Measurements from ENCODE around the gene FBRS.

Gene FBRS

DNA sequence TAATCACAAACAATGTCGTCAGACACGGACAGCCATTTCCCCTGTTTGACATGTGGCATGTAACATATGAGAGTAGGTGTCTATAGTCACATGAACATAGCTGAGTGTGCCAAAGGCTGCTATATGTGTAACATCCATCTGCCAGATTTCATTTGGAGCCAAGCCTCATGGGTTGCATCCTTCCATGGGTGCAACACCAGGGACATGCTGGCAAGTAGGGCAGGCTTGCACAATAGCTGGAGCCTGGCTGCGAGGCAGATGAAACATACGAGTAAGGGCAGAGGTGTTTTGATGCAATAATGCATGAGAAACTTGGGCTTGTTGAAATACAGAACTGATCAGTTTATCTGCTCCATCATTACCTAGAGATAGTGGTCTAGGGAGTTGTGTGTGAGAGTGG is 39.0 kb upstream of the FBRS start:
- no peaks in the 10 kb centered on the region for H3K9me3 ChIP-seq (ENCODE audit: control insufficient read depth, low read length)
- no peaks in the 10 kb centered on the region for H3K4me1 ChIP-seq
- no peak overlapping the region for H3K27ac ChIP-seq
- no peak overlapping the region for H2AFZ ChIP-seq
- H3K27me3 ChIP-seq (ENCODE audit: control insufficient read depth, insufficient read depth, low read length), result no peaks in the 10 kb centered on the region
- H3K79me2 ChIP-seq, result no peaks in the 10 kb centered on the region
- no peak overlapping the region for H3K4me3 ChIP-seq (ENCODE audit: low read depth, low read length)
- no peaks in the 10 kb centered on the region for H3K36me3 ChIP-seq (ENCODE audit: control insufficient read depth, insufficient read depth, low read length)
- H3K9ac ChIP-seq, result no peak overlapping the region
- no peak overlapping the region for H3K4me2 ChIP-seq (ENCODE audit: low read length)
- TF ChIP-seq, protein P1, sequence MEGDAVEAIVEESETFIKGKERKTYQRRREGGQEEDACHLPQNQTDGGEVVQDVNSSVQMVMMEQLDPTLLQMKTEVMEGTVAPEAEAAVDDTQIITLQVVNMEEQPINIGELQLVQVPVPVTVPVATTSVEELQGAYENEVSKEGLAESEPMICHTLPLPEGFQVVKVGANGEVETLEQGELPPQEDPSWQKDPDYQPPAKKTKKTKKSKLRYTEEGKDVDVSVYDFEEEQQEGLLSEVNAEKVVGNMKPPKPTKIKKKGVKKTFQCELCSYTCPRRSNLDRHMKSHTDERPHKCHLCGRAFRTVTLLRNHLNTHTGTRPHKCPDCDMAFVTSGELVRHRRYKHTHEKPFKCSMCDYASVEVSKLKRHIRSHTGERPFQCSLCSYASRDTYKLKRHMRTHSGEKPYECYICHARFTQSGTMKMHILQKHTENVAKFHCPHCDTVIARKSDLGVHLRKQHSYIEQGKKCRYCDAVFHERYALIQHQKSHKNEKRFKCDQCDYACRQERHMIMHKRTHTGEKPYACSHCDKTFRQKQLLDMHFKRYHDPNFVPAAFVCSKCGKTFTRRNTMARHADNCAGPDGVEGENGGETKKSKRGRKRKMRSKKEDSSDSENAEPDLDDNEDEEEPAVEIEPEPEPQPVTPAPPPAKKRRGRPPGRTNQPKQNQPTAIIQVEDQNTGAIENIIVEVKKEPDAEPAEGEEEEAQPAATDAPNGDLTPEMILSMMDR (IDR thresholded peaks at IDR 0.05), result no peak

DNA sequence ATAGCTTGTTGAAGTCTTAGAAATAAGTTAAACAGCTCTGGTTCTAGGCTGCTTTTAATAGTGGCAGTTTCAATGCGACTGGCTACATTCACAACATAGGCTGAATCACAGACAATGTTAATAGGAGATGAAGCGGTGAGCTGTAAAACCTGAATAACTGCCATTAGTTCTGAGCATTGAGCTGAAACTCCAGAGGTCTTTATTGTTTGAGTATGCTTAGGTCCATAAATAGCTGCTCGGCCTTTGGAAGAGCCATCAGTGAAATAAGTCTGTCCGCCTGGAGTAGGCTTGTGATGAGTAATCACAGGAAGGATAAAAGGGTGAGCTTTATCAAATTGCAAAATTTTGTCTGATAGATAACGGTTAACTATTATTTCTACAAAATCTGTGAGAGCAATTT is 38.6 kb upstream of the FBRS start:
- H3K9ac ChIP-seq, result no peak overlapping the region
- no peak overlapping the region for H3K27ac ChIP-seq
- no peaks in the 10 kb centered on the region for H3K27me3 ChIP-seq (ENCODE audit: control insufficient read depth, insufficient read depth, low read length)
- no peaks in the 10 kb centered on the region for H3K79me2 ChIP-seq
- no peaks in the 10 kb centered on the region for H3K4me1 ChIP-seq
- no peaks in the 10 kb centered on the region for H3K36me3 ChIP-seq (ENCODE audit: control insufficient read depth, insufficient read depth, low read length)
- no peak overlapping the region for H3K4me2 ChIP-seq (ENCODE audit: low read length)
- H3K4me3 ChIP-seq (ENCODE audit: low read depth, low read length), result no peak overlapping the region
- no peak overlapping the region for H2AFZ ChIP-seq
- H3K9me3 ChIP-seq (ENCODE audit: control insufficient read depth, low read length), result no peaks in the 10 kb centered on the region
- TF ChIP-seq, protein P1 (IDR thresholded peaks at IDR 0.05), result no peak

DNA sequence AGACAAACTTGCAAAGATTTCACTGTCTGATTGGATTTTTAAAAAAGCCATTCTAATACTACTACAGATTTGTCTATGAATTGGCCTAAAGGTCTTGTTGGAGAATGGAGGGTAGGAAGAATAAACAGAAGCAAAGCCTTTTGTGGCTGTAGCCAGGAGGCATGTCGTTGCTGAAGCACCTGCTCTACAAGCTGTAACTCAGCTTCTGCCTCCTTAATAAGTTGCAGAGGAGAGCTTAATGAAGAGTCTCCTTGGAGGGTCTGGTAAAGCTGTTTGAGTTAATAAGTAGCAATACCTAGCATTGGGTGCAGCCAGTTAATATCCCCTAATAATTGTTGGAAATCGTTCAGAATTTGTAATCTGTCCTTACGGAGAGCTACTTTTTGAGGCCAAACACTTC is 38.1 kb upstream of the FBRS start:
- no peaks in the 10 kb centered on the region for H3K36me3 ChIP-seq (ENCODE audit: control insufficient read depth, insufficient read depth, low read length)
- TF ChIP-seq, protein P1 (IDR thresholded peaks at IDR 0.05), result no peak
- no peak overlapping the region for H3K27ac ChIP-seq
- H3K9ac ChIP-seq, result no peak overlapping the region
- H2AFZ ChIP-seq, result no peak overlapping the region
- no peak overlapping the region for H3K4me2 ChIP-seq (ENCODE audit: low read length)
- no peaks in the 10 kb centered on the region for H3K9me3 ChIP-seq (ENCODE audit: control insufficient read depth, low read length)
- H3K27me3 ChIP-seq (ENCODE audit: control insufficient read depth, insufficient read depth, low read length), result no peaks in the 10 kb centered on the region
- H3K79me2 ChIP-seq, result no peaks in the 10 kb centered on the region
- H3K4me1 ChIP-seq, result no peaks in the 10 kb centered on the region
- H3K4me3 ChIP-seq (ENCODE audit: low read depth, low read length), result no peak overlapping the region

DNA sequence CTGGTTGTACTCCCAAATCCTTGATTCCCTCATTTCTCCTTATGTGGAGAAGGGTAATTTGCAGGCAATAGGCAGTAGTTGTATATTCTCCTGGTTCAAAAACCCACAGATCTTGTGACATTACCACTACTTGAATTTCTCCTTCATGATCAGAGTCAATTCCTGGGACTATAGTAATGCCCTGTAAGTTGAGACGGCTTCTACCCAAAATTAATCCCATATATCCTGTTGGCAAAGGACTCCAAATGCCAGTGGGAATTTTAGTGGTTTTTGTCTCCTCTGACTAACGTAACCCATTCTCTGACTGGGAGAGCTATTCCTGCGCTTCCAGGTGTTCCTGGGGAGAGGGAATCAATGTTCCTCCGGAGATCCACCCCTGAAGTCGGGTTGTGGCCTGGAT is 36.5 kb upstream of the FBRS start:
- Histone ChIP-seq H3K9ac (no peak overlapping the region), H3K79me2 (no peaks in the 10 kb centered on the region), H3K4me1 (no peaks in the 10 kb centered on the region), H2AFZ (no peak overlapping the region), H3K4me2 (ENCODE audit: low read length) (no peak overlapping the region), H3K27me3 (ENCODE audit: control insufficient read depth, insufficient read depth, low read length) (no peaks in the 10 kb centered on the region), H3K27ac (no peak overlapping the region), H3K9me3 (ENCODE audit: control insufficient read depth, low read length) (no peaks in the 10 kb centered on the region), H3K4me3 (ENCODE audit: low read depth, low read length) (no peak overlapping the region), H3K36me3 (ENCODE audit: control insufficient read depth, insufficient read depth, low read length) (no peaks in the 10 kb centered on the region)
- TF ChIP-seq, protein P1 (IDR thresholded peaks at IDR 0.05), result no peak

DNA sequence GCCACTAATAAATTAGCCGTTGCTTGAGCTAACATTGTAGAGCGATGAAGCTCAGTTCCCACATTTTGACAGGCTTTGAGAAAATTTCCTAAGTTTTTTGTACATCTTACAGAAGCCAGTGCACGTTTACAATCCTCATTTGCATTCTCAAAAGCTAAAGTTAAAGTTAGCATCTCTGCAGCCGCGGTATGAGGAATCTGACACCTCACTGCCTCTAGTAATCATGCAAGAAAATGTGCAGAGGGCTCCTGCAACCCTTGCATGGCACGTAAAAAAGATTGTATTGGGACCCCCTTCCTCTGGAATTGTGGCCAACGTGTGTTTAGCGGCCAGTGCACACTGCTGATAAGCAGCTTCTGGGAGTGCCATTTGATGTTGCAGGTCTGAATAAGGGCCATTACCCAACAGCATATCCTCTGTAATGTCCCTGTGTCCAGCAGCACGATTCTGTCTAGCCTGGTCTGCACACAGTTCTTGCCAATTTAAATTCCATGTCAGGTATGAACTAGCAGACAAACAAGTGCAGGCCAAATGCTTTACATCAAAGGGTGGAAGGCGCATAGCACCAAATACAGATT is 35.7 kb upstream of the FBRS start:
- TF ChIP-seq, protein P1 (IDR thresholded peaks at IDR 0.05), result no peak
- H3K4me3 ChIP-seq (ENCODE audit: low read depth, low read length), result no peak overlapping the region
- no peaks in the 10 kb centered on the region for H3K27me3 ChIP-seq (ENCODE audit: control insufficient read depth, insufficient read depth, low read length)
- H2AFZ ChIP-seq, result no peak overlapping the region
- H3K36me3 ChIP-seq (ENCODE audit: control insufficient read depth, insufficient read depth, low read length), result no peaks in the 10 kb centered on the region
- no peaks in the 10 kb centered on the region for H3K4me1 ChIP-seq
- no peaks in the 10 kb centered on the region for H3K9me3 ChIP-seq (ENCODE audit: control insufficient read depth, low read length)
- H3K9ac ChIP-seq, result no peak overlapping the region
- no peak overlapping the region for H3K4me2 ChIP-seq (ENCODE audit: low read length)
- no peak overlapping the region for H3K27ac ChIP-seq
- H3K79me2 ChIP-seq, result no peaks in the 10 kb centered on the region

Data from parathyroid adenoma (tissue), 2 donors.